ENCODE measurements around the gene RND3.

Gene RND3

DNA sequence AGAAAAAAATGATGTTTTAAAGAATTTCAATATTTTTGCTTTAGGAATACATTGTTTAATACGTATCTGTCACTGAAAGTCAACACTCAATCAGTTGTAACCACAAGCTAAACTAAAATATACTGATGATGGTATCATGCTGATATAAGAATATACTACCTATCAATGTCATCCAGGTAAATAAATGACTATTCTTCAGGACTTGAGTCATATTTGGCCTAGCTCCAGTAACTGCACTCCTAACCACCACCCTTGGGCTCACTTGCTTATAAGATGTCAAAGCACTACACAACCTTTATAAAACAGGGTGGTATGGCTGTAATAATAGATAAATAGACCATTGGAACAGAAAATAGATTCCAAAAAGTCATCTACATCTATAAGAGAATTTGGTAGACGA lies 48.8 kb downstream of the RND3 start:
- DNase-seq = no peak

DNA sequence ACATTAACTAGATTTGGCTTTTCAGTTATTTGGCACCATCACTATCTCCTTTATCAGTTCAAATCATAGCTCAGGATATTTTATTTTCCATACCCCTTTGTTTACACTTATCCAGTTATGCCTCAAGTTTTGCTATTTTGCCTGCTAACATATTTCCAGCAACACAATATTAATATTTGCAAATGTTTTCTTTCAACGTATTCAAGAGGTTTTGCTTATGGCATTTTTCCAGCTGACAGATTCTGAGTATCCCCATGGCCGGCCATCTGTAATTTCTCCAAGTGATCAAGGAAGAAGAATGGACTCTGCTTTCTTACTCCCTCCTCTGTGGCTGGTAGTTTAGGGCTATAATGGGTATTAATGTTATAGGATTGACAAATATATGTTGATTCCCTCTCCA lies 49.4 kb downstream of the RND3 start:
- DNase-seq = no peak

DNA sequence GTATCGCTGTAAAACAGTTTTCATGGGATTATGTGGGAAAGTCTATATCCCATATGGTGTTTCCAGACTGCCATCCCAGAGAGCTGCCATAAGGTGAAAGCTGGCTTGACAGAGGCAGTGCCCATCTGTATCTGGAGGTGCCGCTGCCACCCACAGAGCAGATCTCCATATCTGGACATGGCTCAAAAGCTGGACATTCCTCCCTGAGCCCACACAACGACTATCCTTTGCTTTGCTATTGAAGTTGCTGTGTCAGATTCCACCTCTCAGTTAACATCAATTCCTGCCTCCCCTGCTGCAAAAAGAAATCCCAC lies 55.2 kb downstream of the RND3 start:
- no peak for DNase-seq

DNA sequence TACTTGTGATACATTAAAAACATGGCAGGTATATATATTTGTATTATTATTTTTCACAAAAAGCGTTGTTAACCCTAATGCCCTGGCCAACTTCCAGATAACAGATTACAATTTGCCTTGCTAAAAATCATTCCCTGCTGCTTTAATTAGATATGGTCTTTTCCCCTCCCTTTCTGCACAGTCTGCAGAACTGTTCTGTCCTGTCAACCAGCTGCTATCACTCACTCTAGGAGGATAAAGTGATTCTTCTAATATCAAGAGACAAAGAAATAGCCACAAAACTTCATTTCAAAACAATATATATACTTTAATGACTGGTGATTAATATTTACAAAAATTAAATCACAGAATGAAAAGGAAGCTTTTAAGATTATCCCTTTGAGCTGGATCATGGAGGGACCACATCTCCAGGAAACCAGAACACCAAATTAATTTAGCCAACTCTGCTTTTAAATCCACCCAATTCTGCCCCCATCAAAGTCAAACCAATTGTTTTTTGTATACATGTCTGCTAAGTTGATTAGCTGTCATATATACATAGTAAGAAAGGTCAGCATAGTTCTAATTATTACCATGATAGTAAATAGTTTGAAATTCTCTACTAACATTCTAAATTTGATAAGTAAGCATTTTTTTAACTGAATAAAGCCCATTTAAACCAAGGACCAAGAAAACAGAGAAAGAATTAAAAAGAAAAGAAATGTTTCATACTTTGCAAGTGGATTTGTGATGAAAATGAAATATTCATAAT lies 55.7 kb downstream of the RND3 start:
- no peak for DNase-seq

DNA sequence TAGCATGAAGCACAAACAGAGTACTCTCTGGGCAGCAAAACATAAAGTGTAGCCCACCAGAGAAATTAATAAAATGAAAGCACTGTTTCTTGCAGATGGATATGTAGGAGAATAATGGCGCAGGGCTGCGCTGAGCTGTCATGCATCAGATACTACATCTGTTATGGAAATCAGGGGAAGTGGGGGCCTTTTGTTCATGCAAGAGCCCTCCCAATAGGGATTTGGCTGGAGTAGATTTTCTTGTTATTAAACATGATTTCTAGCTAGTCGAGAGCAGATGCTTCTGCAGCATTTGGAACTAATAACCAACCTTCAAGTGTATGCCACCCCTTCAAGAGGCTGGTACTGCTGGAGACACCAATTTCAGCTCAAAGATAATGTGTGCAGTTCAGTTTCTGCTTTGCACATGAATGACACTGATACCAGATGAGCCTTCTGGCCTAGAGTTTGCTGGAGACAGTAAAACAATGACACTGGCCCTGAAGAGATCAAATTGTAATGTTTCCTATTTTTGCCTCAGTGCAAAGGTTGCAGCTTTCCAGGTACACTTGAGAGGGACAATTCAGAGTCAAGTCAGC lies 58.0 kb downstream of the RND3 start:
- DNase-seq = no peak

DNA sequence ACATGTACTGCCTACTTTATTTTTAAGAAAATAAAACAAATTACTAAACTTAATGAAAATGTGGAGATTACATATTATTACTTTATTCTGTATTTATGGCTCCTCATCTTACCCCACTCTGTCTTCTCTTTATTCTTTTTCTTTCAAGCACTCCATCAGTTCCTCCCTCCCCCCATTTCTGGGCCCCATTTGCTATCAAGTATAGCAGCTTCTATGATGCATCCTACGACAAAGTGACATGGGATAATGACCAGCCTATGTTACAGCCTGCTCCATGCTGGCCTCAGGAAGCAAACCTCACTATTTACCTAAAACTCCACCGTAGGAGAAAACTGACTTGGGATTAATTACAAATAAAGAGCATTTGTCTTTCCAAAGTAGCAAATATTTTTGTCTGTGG lies 58.8 kb downstream of the RND3 start:
- no peak for DNase-seq

DNA sequence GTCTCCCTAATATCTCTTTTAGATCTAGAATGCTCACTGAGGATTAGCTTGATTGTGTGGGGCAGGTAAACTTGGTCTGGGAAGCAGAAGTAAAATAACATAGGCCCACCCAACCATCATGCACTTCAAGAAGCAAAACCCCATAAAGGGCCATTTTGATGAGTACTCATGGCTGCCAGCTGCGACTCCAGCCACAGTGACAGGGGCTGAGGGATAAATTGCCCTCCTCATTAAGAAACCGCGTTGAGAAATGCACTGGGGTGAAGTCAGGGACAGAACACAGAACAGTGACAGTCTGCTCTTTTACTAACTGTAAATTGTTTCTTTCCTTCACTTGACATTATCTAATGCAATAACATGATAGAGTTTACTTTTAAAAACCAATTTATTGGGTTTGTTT lies 60.2 kb downstream of the RND3 start:
- no peak for DNase-seq

DNA sequence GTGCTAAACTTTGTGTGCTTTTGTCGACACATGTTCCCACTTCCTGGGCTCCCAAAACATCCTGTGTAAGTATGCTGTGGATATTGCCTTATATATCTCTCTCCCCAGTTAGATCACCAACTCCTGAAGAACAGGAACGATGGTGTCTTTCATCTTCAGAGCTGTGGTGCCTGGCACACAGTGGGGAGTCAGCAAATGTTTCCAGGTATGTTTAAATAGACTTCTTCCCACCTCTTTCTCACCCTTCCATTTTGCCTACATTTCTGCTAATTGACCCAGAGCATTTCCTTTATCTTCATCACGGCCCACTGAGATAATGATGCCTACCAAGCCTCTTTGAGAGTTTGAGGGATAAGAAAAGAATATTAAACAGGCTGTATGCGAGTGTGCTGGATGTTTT lies 60.7 kb downstream of the RND3 start:
- DNase-seq = no peak

DNA sequence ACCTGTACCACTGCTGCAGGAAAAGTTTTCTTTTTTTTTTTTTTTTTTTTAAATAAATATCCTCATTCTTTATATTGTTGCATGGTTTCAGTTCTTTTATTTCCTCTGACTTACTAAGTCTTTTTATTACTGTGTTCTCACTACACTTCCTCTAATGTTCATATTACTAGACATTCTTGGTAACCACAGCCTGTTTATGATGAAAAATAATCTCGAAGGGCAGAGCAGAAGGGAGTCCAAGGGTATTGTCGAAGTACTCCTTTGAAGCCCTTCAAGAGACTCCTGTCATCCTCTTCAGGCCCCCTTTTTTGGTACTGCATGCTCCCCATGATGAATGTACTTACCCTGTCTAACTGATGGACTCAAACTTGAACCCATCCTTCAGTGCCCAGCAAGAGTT lies 61.2 kb downstream of the RND3 start:
- no peak for DNase-seq

DNA sequence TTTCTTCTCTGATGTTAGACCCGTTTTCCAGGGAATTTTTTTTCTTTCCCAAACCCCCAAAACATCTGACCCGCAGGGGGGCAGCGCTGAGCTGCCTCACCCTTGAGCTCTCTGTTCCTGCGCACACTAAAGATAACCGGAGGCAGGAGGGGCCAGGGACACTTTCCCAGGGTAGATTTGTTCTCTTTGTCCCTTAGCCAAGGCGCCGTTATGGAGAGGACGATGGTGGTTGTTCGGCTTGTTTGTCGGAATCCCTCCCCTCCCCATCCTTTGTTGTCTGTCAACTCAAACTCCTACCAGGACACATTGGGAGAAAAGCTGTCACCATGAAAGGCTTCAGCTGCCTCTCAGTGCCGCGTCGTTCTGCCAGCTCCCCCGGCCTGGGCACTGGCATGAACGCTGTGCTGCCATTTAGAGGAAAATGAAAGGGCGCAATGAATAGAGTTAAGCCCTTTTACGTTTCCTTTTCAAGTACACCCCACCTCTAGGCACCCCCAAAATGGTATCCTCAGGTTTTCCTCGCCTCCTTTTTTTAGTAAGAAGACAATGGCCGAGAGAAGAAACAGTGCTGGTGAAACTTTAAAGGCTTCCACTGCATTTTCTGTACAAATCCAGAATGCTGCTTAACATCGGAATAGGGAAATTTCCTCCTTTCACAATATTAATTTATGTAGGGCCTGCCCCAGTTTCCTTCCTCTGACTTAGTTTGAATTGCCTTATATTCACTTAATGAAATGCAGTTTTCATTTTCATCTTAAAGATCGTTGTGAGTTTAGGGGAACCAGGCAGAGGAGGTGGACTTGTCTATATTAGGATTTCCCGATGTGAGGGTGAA lies 62.1 kb downstream of the RND3 start:
- peak in 4 of 14 donors; percentile 3 to 36 (median 8) for DNase-seq

DNA sequence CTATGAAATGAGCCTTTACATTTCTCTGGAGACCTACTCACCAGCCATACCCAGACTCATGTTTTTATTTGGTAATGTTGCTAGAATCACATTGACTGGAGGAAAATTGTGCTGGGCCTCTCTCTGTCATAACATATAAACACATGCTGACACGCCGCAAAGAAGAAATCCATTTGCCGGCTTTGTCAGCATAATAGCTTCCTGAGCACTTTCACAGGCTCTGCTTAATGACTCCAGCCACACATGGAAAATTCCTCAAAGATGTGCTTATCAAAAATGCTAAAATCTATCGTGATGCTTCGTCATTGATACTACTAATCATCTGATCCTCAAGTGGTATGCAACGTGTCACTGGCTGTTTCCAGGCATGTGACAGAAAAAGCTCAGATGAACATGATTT lies 63.1 kb downstream of the RND3 start:
- no peak for DNase-seq

DNA sequence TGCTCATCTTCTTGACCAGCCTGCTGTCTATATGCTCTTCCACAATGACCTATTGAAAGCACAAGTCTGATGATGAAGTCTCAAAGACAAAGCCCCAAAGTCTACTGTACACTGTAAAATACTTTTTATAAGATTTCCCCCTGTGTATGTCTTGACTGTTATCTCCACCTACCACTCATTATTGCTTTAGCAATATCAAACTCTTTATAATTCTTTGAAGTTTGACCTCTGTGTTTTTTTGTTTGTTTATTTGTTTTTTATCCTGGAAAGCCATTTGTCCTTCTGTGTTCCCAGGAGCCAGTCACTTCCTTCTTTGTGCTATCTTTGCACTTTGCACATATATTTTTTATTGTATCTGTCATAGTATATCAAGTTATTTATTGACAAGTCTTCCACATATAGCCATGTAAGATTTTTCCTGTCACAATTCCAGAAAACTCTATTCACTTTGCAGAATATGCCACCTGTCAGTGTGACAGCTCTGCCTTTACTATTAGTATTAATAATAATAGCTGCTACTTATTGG lies 66.3 kb downstream of the RND3 start:
- DNase-seq = no peak

DNA sequence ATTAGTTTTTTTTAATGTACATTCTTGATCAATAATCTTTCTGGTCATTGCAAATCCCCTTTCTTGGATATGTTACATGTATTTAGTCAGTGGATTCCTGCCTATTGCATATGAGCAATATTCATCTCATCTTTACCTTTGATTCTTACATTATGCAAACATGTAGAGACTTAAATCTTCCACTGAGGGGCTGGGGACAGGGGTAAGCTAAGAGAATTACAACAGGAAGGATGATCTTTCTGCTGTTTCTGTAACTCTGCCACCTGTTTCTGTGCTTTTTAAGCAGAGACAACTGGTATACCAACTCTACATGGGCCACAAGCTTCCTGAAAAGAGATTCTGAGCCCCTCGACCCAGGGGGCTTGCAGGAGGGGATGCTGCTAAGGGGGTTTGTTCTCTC lies 68.6 kb downstream of the RND3 start:
- no peak for DNase-seq
